ENCODE data around the gene NPR1.

- TF ChIP-seq CTCF (IDR thresholded peaks at IDR 0.05) (no peak), E2F1 (CRISPR knock-in tag; IDR thresholded peaks at IDR 0.05) (no peak), ETV6 (CRISPR knock-in tag; IDR thresholded peaks at IDR 0.05) (no peak), MLX (CRISPR knock-in tag; IDR thresholded peaks at IDR 0.05) (no peak)
Observed at GRCh38 chr1:153661111-153661708, 17.3 kb upstream of the NPR1 start.
